K562 (cell line): ENCODE data around the gene UBE2I. TPM values are rescaled to one million over a fixed set of nuclear protein-coding genes. Genes with fewer than 3 reads are reported as not detected.

Source experiments
- ATAC-seq: fragments of 200-7000 bp; cut with Tn5 transposase; 3 replicates; pipeline ENCODE4 v1.9.1; 2020; ENCODE audit warnings: moderate library complexity
- BruUV-seq: library from RNA; stranded (reverse); fragments of 400-500 nt; replicated peaks from 2 replicates; lab custom pipeline; 2021; lab: Mats Ljungman, UMichigan
- CTCF ChIA-PET: fragments of 300-600 bp; formaldehyde crosslinking; extraction: SDS; loops from one replicate; lab custom pipeline; 2021; ENCODE audit warnings: low intra/inter-chr PET ratio; lab: Yijun Ruan, JAX
- POLR2A ChIA-PET: fragments of 300-600, 350-650 bp; sonication (Branson Sonifier 250); formaldehyde crosslinking; extraction: SDS; loops from one replicate; lab custom pipeline; 2021; ENCODE audit warnings: antibody characterized with exemption, inconsistent platforms; lab: Yijun Ruan, JAX
- DNase-seq, 4 experiments: peaks; one replicate each; pipeline versions ENCODE4 v3.0.0 to v3.0.0-alpha.2; 2011 to 2018; ENCODE audit warnings: low spot score in 3 of 4, mixed read lengths in 3 of 4; ENCODE audit errors: extremely low read depth in 1 of 4
- FAIRE-seq: peaks from 2 replicates; lab custom pipeline; 2011; peaks lifted over from hg19 to GRCh38; lab: Jason Lieb, UNC
- H2AFZ ChIP-seq: 2 replicates; pipeline ENCODE4 v1.6.0; 2011; ENCODE audit warnings: low read depth, low read length, control low read depth, inconsistent platforms
- H3K27ac ChIP-seq: fragments of 200-600 bp; 3 replicates; pipeline ENCODE4 v1.8.0; 2011; ENCODE audit warnings: low read depth, mild to moderate bottlenecking, control low read depth, inconsistent platforms, low read length, moderate library complexity, mixed read lengths; ENCODE audit errors: extremely low read depth
- H3K27me3 ChIP-seq, 2 experiments: fragments of 300-600 bp in 1 of 2; 2 replicates in 1 of 2; 3 replicates in 1 of 2; pipeline versions ENCODE4 v1.6.0 to v1.8.0; 2011; ENCODE audit warnings: inconsistent platforms in 2 of 2, low read length in 2 of 2, mild to moderate bottlenecking in 1 of 2, mixed read lengths in 1 of 2, moderate library complexity in 1 of 2; ENCODE audit not compliant: control insufficient read depth in 2 of 2, insufficient read depth in 2 of 2
- H3K36me3 ChIP-seq: fragments of 300-600 bp; 3 replicates; pipeline ENCODE4 v1.8.0; 2011; ENCODE audit warnings: mild to moderate bottlenecking, low read length, inconsistent platforms; ENCODE audit not compliant: control insufficient read depth, insufficient read depth
- H3K4me1 ChIP-seq, 2 experiments: fragments of 200-600 bp in 1 of 2; replicated peaks in 1 of 2; 2 replicates in 1 of 2; 3 replicates in 1 of 2; pipeline versions ENCODE4 v1.5.1 to v1.8.0; 2011; ENCODE audit warnings: inconsistent platforms in 2 of 2, low read length in 2 of 2, mild to moderate bottlenecking in 1 of 2, mixed read lengths in 1 of 2, moderate library complexity in 1 of 2; ENCODE audit not compliant: control insufficient read depth in 2 of 2, insufficient read depth in 2 of 2
- H3K4me2 ChIP-seq: 2 replicates; pipeline ENCODE4 v1.6.1; 2011; ENCODE audit warnings: low read length, control low read depth, inconsistent platforms, mixed read lengths; ENCODE audit not compliant: insufficient read depth
- H3K4me3 ChIP-seq: fragments of 200-600 bp; sonication (generic), shearing (Covaris generic); 2 replicates; pipeline ENCODE4 v1.5.1; 2016; ENCODE audit warnings: control low read depth, inconsistent platforms
- H3K79me2 ChIP-seq: fragments of 200-600 bp; 3 replicates; pipeline ENCODE4 v1.8.0; 2011; ENCODE audit warnings: low read length, inconsistent platforms; ENCODE audit not compliant: control insufficient read depth, insufficient read depth
- H3K9ac ChIP-seq, 2 experiments: 2 replicates each; pipeline versions ENCODE4 v1.6.0 to v1.6.1; 2011; ENCODE audit warnings: low read depth in 2 of 2, low read length in 2 of 2, control low read depth in 1 of 2, inconsistent platforms in 1 of 2, mild to moderate bottlenecking in 1 of 2, mixed read lengths in 1 of 2; ENCODE audit not compliant: insufficient read depth in 1 of 2
- H3K9me1 ChIP-seq: one replicate; pipeline ENCODE4 v1.6.0; 2011; ENCODE audit warnings: inconsistent platforms, mild to moderate bottlenecking, low read length, moderate library complexity; ENCODE audit not compliant: control insufficient read depth, insufficient read depth
- H3K9me3 ChIP-seq: replicated peaks from 2 replicates; pipeline ENCODE4 v1.5.1; 2011; ENCODE audit warnings: low read depth, low read length, inconsistent platforms; ENCODE audit not compliant: control insufficient read depth, insufficient read depth
- H4K20me1 ChIP-seq: replicated peaks from 2 replicates; pipeline ENCODE4 v1.6.1; 2011; ENCODE audit warnings: low read length, inconsistent platforms, mixed read lengths; ENCODE audit not compliant: control insufficient read depth, insufficient read depth
- HNRNPUL1 ChIP-seq: fragments of 200-400 bp; formaldehyde crosslinking; IDR thresholded peaks from 2 replicates; pipeline ENCODE4 v1.6.1; 2017; ENCODE audit warnings: low read length
- NR0B1 ChIP-seq: fragments of 450-650 bp; IDR thresholded peaks from one replicate; pipeline ENCODE4 v1.6.1; 2018; ENCODE audit warnings: mild to moderate bottlenecking, moderate library complexity; ENCODE audit not compliant: partially characterized antibody
- POLR2H ChIP-seq: IDR thresholded peaks from 2 replicates; pipeline ENCODE4 v1.6.1; 2016; ENCODE audit warnings: missing genetic modification characterization, low read depth, mild to moderate bottlenecking, control low read depth, missing compliant biosample characterization, moderate library complexity
- RBM22 ChIP-seq: fragments of 200-400 bp; formaldehyde crosslinking; IDR thresholded peaks from 2 replicates; pipeline ENCODE4 v1.6.1; 2018; ENCODE audit warnings: low read length, low read depth; ENCODE audit not compliant: poor library complexity, severe bottlenecking
- TOE1 ChIP-seq, 2 experiments: fragments of 450-650 bp in 1 of 2; sonication (generic) in 1 of 2; formaldehyde crosslinking in 1 of 2; IDR thresholded peaks; 2 replicates each; pipeline versions ENCODE4 v1.7.1 to v1.8.0; 2016 to 2022; ENCODE audit warnings: borderline replicate concordance in 2 of 2, mild to moderate bottlenecking in 2 of 2, antibody characterized with exemption in 1 of 2, inconsistent platforms in 1 of 2, low read depth in 1 of 2, missing genetic modification reagents in 1 of 2, moderate library complexity in 1 of 2
- WGBS: fragments of 100-300 bp; shearing (Covaris generic); methylation state at CpG from one replicate; pipeline ENCODE4 v1.1.6; 2016; ENCODE audit warnings: low coverage, mixed read lengths; ENCODE audit not compliant: insufficient coverage; ENCODE audit errors: missing lambda C conversion rate; 5-methylcytosine and 5-hydroxymethylcytosine counted together
- in situ Hi-C: fragments of 300-500 bp; cut with MboI; formaldehyde crosslinking; loops from 4 replicates; pipeline ENCODE4 v1.15.0; 2018; ENCODE audit warnings: inconsistent platforms, mixed read lengths
- intact Hi-C: fragments of 100-400 bp; cut with micrococcal nuclease; formaldehyde crosslinking; loops from 2 replicates; pipeline ENCODE4 v1.14.2; 2022
- polyA plus RNA-seq, 8 experiments: library from polyadenylated mRNA; depleted of rRNA in 4 of 8; stranded (reverse) in 5 of 8; unstranded in 3 of 8; fragments of >200 nt; fragmentation: Nextera tagmentation in 2 of 8; fragmentation: Illumina TruSeq in 1 of 8; extraction: Ambion mirVana in 2 of 8; extraction: Trizol in 1 of 8; gene quantifications; 2 replicates each; pipeline versions ENCODE4 v1.2.1 to v1.2.3, GENCODE V29; 2011 to 2014; ENCODE audit warnings: inconsistent platforms in 1 of 8, missing spikeins in 1 of 8
- total RNA-seq, 7 experiments: library from RNA; depleted of rRNA in 6 of 7; stranded (reverse); fragments of >200 nt in 6 of 7; fragmentation: Illumina TruSeq in 2 of 7; extraction: Trizol in 2 of 7; gene quantifications; 2 replicates each; pipeline versions ENCODE4 v1.2.1 to v1.2.3, GENCODE V29; 2011 to 2021; ENCODE audit warnings: low replicate concordance in 1 of 7

Gene UBE2I
- total and polyA plus RNA-seq, 9 of the 15 experiments (the other 6 are each of a cell fraction or from before 2014, with no cell fraction given), result 36.6 to 254 (median 104) TPM

- Histone ChIP-seq H3K27me3 (no peaks in the 10 kb centered on the region), H3K4me3 (no peak overlapping the region), H3K27ac (no peak overlapping the region), H3K36me3 (no peaks in the 10 kb centered on the region), H3K4me1 (peaks cover 34 to 57% of the 10 kb centered on the region in 2 experiments)
- ATAC-seq (no peak), DNase-seq (no peak)
- POLR2A ChIA-PET, result interaction anchor here (0.6 to 1.4 kb wide), 2 partner anchors 31 to 94 kb away, joined by 3 read pairs; no protein-coding TSS in a partner anchor
- BruUV-seq, result no TSS peak
- TF ChIP-seq TOE1 (IDR thresholded peaks at IDR 0.05; ENCODE audit: borderline replicate concordance) (no peak), TOE1 (CRISPR knock-in tag; IDR thresholded peaks at IDR 0.05; ENCODE audit: borderline replicate concordance, low read depth) (no peak), POLR2H (tag) (no peak), NR0B1 (no peak), HNRNPUL1 (no peak), RBM22 (no peak)
- TF ChIP-seq, all 486 proteins: peak for 0
- Histone ChIP-seq H4K20me1 (no peaks in the 10 kb centered on the region), H3K9me1 (no peaks in the 10 kb centered on the region), H3K79me2 (no peaks in the 10 kb centered on the region), H3K9me3 (no peaks in the 10 kb centered on the region), H3K4me2 (no peak overlapping the region), H3K9ac (no peak overlapping the region), H2AFZ (peak overlapping the region; percentile 83; the same call in 1 of the 2 replicates)
- WGBS, result 50% methylated on average over 11 of the region's 12 CpGs
- CTCF ChIA-PET, result no interaction called here
- in situ Hi-C loops, result no loop called here
- no peak for FAIRE-seq
- intact Hi-C loops, result loop anchor here (10.0 kb wide), 1 partner anchor 45 kb away; no protein-coding TSS in a partner anchor
Observed at GRCh38 chr16:1299868-1300203, 9.6 kb upstream of the UBE2I start.
